ENCODE data around the gene CP.

Gene CP

GRCh38 chr3:149128821-149129220 lies 92.8 kb downstream of the CP start:
- DNase-seq (ENCODE audit: low read depth in 2 of 2, low spot score in 1 of 2) = no peak

- no peak for DNase-seq (ENCODE audit: low read depth in 2 of 2, low spot score in 1 of 2)
These were observed 98.7 kb downstream of the CP start for GRCh38 chr3:149122721-149123578.

All from stimulated activated CD8-positive, alpha-beta memory T cell treated with anti-CD3 and anti-CD28 coated beads, Interleukin-4, amount 100 ng/mL, for 4 hours (primary cell).